GM12872 (cell line): ENCODE results near the gene TAF11L3.
"Not testable (repeated sequence)": the region's sequence is repeated elsewhere in the genome, so short reads cannot be mapped to it uniquely, and the experiment has no call there.

ENCODE experiments used
- TF ChIP-seq, protein P1 (sequence below): IDR thresholded peaks from 3 replicates; pipeline ENCODE4 v1.5.1; 2011; ENCODE audit warnings: low read depth, mild to moderate bottlenecking, low read length, moderate library complexity; ENCODE audit not compliant: insufficient read depth

TAF11L3 gene

DNA sequence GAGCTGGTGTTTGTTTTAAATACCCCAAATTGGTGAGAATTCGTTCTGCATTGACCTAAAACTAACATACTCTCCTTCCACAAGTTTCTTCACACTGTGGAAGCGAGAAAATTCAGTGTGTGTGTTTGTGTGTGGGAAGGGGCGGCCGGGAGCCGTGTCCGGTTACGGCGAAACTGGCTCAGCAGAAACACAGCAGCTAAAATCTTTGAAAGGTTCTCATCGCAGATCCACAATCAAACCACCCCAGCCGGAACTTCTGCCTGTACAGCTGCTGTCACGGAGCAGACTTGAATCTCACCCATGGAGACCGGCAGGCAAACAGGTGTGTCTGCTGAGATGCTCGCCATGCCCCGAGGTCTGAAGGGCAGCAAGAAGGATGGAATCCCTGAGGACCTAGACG, at the start of gene TAF11L3:
Gene TAF11L3, plus strand, starts transcription at position 301 of the 400 bp plus-strand sequence.
- TF ChIP-seq, protein P1, sequence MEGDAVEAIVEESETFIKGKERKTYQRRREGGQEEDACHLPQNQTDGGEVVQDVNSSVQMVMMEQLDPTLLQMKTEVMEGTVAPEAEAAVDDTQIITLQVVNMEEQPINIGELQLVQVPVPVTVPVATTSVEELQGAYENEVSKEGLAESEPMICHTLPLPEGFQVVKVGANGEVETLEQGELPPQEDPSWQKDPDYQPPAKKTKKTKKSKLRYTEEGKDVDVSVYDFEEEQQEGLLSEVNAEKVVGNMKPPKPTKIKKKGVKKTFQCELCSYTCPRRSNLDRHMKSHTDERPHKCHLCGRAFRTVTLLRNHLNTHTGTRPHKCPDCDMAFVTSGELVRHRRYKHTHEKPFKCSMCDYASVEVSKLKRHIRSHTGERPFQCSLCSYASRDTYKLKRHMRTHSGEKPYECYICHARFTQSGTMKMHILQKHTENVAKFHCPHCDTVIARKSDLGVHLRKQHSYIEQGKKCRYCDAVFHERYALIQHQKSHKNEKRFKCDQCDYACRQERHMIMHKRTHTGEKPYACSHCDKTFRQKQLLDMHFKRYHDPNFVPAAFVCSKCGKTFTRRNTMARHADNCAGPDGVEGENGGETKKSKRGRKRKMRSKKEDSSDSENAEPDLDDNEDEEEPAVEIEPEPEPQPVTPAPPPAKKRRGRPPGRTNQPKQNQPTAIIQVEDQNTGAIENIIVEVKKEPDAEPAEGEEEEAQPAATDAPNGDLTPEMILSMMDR = not testable (repeated sequence)

GRCh38 chr5:17470064-17470463, 48.1 kb upstream of the TAF11L3 start:
- TF ChIP-seq, protein P1 = no peak

- TF ChIP-seq, protein P1 = no peak
Observed at GRCh38 chr5:17477043-17477442, 41.1 kb upstream of the TAF11L3 start.

- TF ChIP-seq, protein P1 = no peak
Observed at GRCh38 chr5:17477573-17478265, 40.4 kb upstream of the TAF11L3 start.

GRCh38 chr5:17481378-17481777, 36.8 kb upstream of the TAF11L3 start:
- TF ChIP-seq, protein P1 = no peak

DNA sequence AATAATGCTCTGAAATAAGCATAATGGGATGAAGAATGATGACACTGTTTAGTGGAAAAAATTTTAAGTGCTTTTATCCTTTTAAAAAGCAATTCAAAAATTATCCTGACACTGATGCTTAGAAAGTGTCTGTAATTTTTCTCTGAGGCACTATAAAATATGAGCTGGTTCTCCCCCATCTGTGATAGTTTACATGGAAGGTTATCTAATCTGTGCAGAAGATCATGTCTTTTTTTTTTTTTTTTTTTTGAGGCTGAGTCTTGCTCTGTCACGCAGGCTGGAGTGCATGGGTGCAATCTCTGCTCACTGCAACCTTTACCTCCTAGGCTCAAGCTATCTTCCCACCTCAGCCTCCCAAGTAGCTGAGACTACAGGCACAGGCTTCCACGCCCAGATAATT, 35.4 kb upstream of the TAF11L3 start:
- TF ChIP-seq, protein P1 = no peak

DNA sequence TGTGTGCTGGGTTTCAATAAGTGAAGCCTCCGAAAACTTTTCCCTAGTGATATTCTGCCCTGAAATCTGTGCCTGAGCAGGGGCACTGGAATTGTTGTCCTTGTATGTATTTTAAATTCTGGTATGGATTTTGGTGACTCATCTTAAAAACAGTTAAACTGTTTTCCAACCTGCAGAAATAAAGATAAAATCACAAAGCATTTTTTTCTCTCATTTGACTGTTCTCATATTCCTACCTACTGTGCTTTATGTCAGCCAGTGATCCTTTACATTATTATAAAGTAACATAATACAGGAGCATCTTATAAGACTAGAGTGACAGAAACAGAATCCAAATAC, 31.0 kb upstream of the TAF11L3 start:
- TF ChIP-seq, protein P1 = no peak
